K562 (cell line): ENCODE results near the gene SH2D5. TPM values are rescaled to one million over a fixed set of nuclear protein-coding genes. Genes with fewer than 3 reads are reported as not detected.

ENCODE experiments used
- ATF6 ChIP-seq: sonication (generic); formaldehyde crosslinking; IDR thresholded peaks from 2 replicates; pipeline ENCODE4 v1.4.0; 2020; ENCODE audit warnings: mild to moderate bottlenecking, missing genetic modification reagents
- BHLHE40 ChIP-seq: IDR thresholded peaks from 2 replicates; pipeline ENCODE4 v1.6.1; 2011; ENCODE audit warnings: low read length, improper control_type of control experiment
- CHAMP1 ChIP-seq: fragments of 450-650 bp; IDR thresholded peaks from 2 replicates; pipeline ENCODE4 v1.6.1; 2016; ENCODE audit warnings: mild to moderate bottlenecking
- E2F6 ChIP-seq, 2 experiments: IDR thresholded peaks; 2 replicates each; pipeline ENCODE4 v1.6.1; 2011; ENCODE audit warnings: borderline replicate concordance in 1 of 2, control low read depth in 1 of 2, low read depth in 1 of 2, low read length in 1 of 2, mild to moderate bottlenecking in 1 of 2, mixed read lengths in 1 of 2, moderate library complexity in 1 of 2; ENCODE audit not compliant: insufficient read depth in 1 of 2, insufficient read length in 1 of 2, poor library complexity in 1 of 2, severe bottlenecking in 1 of 2; ENCODE audit errors: extremely low read depth in 1 of 2
- FOXK1 ChIP-seq: sonication (generic); formaldehyde crosslinking; IDR thresholded peaks from 2 replicates; pipeline ENCODE4 v1.8.0; 2022; ENCODE audit warnings: missing genetic modification reagents, mild to moderate bottlenecking, borderline replicate concordance
- KDM2B ChIP-seq: fragments of 250-450 bp; sonication (Bioruptor Pico); IDR thresholded peaks from 2 replicates; pipeline ENCODE4 v1.8.0; 2021; ENCODE audit warnings: mild to moderate bottlenecking, moderate library complexity
- NFXL1 ChIP-seq: fragments of 450-650 bp; formaldehyde crosslinking; IDR thresholded peaks from 2 replicates; pipeline ENCODE4 v1.4.0; 2021; ENCODE audit warnings: mild to moderate bottlenecking
- RAD21 ChIP-seq, 2 experiments: fragments of 250-450 bp in 1 of 2; fragments of 450-650 bp in 1 of 2; sonication (Bioruptor Pico) in 1 of 2; formaldehyde crosslinking in 1 of 2; IDR thresholded peaks in 1 of 2; conservative IDR thresholded peaks in 1 of 2; 2 replicates each; pipeline versions ENCODE4 v1.4.0 to v1.8.0; 2020 to 2022; ENCODE audit warnings: mild to moderate bottlenecking in 2 of 2, moderate library complexity in 1 of 2
- SMARCA5 ChIP-seq: fragments of 450-650 bp; IDR thresholded peaks from 2 replicates; pipeline ENCODE4 v1.6.1; 2016
- SNRNP70 ChIP-seq: fragments of 200-400 bp; formaldehyde crosslinking; optimal IDR thresholded peaks from 2 replicates; pipeline ENCODE3; 2017; ENCODE audit warnings: low read depth, low read length
- THAP12 ChIP-seq: fragments of 250-450 bp; sonication (Bioruptor Pico); IDR thresholded peaks from 2 replicates; pipeline ENCODE4 v1.9.0; 2021; ENCODE audit warnings: mild to moderate bottlenecking, inconsistent platforms
- ZBTB33 ChIP-seq: sonication (generic); formaldehyde crosslinking; IDR thresholded peaks from 2 replicates; pipeline ENCODE4 v1.8.1; 2023; ENCODE audit warnings: mild to moderate bottlenecking, missing genetic modification reagents
- ZNF124 ChIP-seq: sonication (generic); formaldehyde crosslinking; IDR thresholded peaks from 2 replicates; pipeline ENCODE4 v1.8.1; 2022; ENCODE audit warnings: missing genetic modification reagents
- ZNF175 ChIP-seq: fragments of 200-800 bp; sonication (Bioruptor generic); IDR thresholded peaks from 2 replicates; pipeline ENCODE4 v1.6.1; 2016; ENCODE audit warnings: low read depth, mild to moderate bottlenecking, missing genetic modification characterization, missing compliant biosample characterization
- ZNF212 ChIP-seq: fragments of 450-650 bp; formaldehyde crosslinking; IDR thresholded peaks from 2 replicates; pipeline ENCODE4 v1.4.0; 2020; ENCODE audit warnings: mild to moderate bottlenecking
- ZNF431 ChIP-seq: sonication (generic); formaldehyde crosslinking; IDR thresholded peaks from 2 replicates; pipeline ENCODE4 v1.8.0; 2022; ENCODE audit warnings: mild to moderate bottlenecking, missing genetic modification reagents
- polyA plus RNA-seq, 8 experiments: library from polyadenylated mRNA; depleted of rRNA in 4 of 8; stranded (reverse) in 5 of 8; unstranded in 3 of 8; fragments of >200 nt; fragmentation: Nextera tagmentation in 2 of 8; fragmentation: Illumina TruSeq in 1 of 8; extraction: Ambion mirVana in 2 of 8; extraction: Trizol in 1 of 8; gene quantifications; 2 replicates each; pipeline versions ENCODE4 v1.2.1 to v1.2.3, GENCODE V29; 2011 to 2014; ENCODE audit warnings: inconsistent platforms in 1 of 8, missing spikeins in 1 of 8
- total RNA-seq, 7 experiments: library from RNA; depleted of rRNA in 6 of 7; stranded (reverse); fragments of >200 nt in 6 of 7; fragmentation: Illumina TruSeq in 2 of 7; extraction: Trizol in 2 of 7; gene quantifications; 2 replicates each; pipeline versions ENCODE4 v1.2.1 to v1.2.3, GENCODE V29; 2011 to 2021; ENCODE audit warnings: low replicate concordance in 1 of 7

SH2D5 gene
- total and polyA plus RNA-seq, 9 of the 15 experiments (the other 6 are each of a cell fraction or from before 2014, with no cell fraction given), result 0.06 to 0.11 TPM; not detected in 7

GRCh38 chr1:20732588-20733359 lies at the start of gene SH2D5 (continued):
- TF ChIP-seq E2F6 (IDR thresholded peaks at IDR 0.05; ENCODE audit: borderline replicate concordance in 1 of 2, extremely low read depth in 1 of 2, insufficient read depth in 1 of 2, insufficient read length in 1 of 2, low read depth in 1 of 2, low read length in 1 of 2, poor library complexity in 1 of 2, severe bottlenecking in 1 of 2) (peak; percentile 56 to 88), ZNF175 (CRISPR knock-in tag) (peak; percentile 89; the same call in 1 of the 2 replicates), ATF6 (peak; percentile 54; the same call in 1 of the 2 replicates), FOXK1 (CRISPR knock-in tag) (no peak), ZNF431 (no peak), NFXL1 (CRISPR knock-in tag) (no peak), SNRNP70 (no peak), SMARCA5 (peak; percentile 13; the same call in 1 of the 2 replicates), ZNF124 (CRISPR knock-in tag) (no peak), BHLHE40 (peak; percentile 96), RAD21 (CRISPR knock-in tag; conservative IDR thresholded peaks at IDR 0.05 in 1 of 2, IDR thresholded peaks at IDR 0.05 in 1 of 2) (peak; percentile 53 to 55), ZBTB33 (peak; percentile 74), THAP12 (CRISPR knock-in tag) (no peak; the same call in 1 of the 2 replicates), ZNF212 (no peak), KDM2B (no peak), CHAMP1 (no peak)
